Measurements from ENCODE around the gene CDH13. TPM values are rescaled to one million over a fixed set of nuclear protein-coding genes. Genes with fewer than 3 reads are reported as not detected.
A peak's percentile ranks its signal among the peaks of the same experiment; 100 is the strongest.

Gene CDH13
- total RNA-seq, 4 donors from 2014 or later, result 3.4 to 14.8 (median 6.5) TPM

- TF ChIP-seq CTCF (IDR thresholded peaks at IDR 0.05) (no peak), POLR2A (IDR thresholded peaks at IDR 0.05) (peak in 1 of 2 donors; percentile 46)
- no peaks in the 10 kb centered on the region for H3K9me3 ChIP-seq
- peaks cover 35 to 38% of the 10 kb centered on the region in 2 donors for H3K4me1 ChIP-seq
- intact Hi-C loops (cut with DNase I), result no loop called here
- no peaks in the 10 kb centered on the region for H3K27me3 ChIP-seq
- WGBS, 2 donors, result 34 to 36% methylated on average over 5 of the region's 5 CpGs
- H3K36me3 ChIP-seq, result no peaks in the 10 kb centered on the region
- DNase-seq, result peak; percentile 35 to 44
- H3K27ac ChIP-seq, result peak overlapping the region; percentile 76 to 92 (median 77)
- H3K4me3 ChIP-seq (replicated peaks in 1 of 3), result no peak overlapping the region
These were observed 680.3 kb downstream of the CDH13 start for GRCh38 chr16:83306961-83307593.

- no peak overlapping the region for H3K4me3 ChIP-seq (replicated peaks in 1 of 3)
- H3K27me3 ChIP-seq, result no peaks in the 10 kb centered on the region
- WGBS, 2 donors, result 73 to 75% methylated on average over 6 of the region's 6 CpGs
- H3K9me3 ChIP-seq, result no peaks in the 10 kb centered on the region
- no peaks in the 10 kb centered on the region for H3K36me3 ChIP-seq
- TF ChIP-seq POLR2A (IDR thresholded peaks at IDR 0.05), result no peak
- TF ChIP-seq CTCF (IDR thresholded peaks at IDR 0.05), result no peak
- intact Hi-C loops (cut with DNase I), result no loop called here
- H3K4me1 ChIP-seq, result peaks cover 40 to 41% of the 10 kb centered on the region in 2 donors
- no peak for DNase-seq
- peak overlapping the region; percentile 76 to 92 (median 77) for H3K27ac ChIP-seq
These were observed 680.8 kb downstream of the CDH13 start for GRCh38 chr16:83307594-83307992.

- intact Hi-C loops (cut with DNase I), result no loop called here
- no peaks in the 10 kb centered on the region for H3K27me3 ChIP-seq
- peak; percentile 34 to 46 for DNase-seq
- H3K27ac ChIP-seq, result peak overlapping the region; percentile 76 to 92 (median 77)
- peaks cover 42 to 47% of the 10 kb centered on the region in 2 donors for H3K4me1 ChIP-seq
- no peaks in the 10 kb centered on the region for H3K9me3 ChIP-seq
- 17 to 38% methylated on average over 3 of the region's 3 CpGs for WGBS, 2 donors
- no peak for TF ChIP-seq CTCF (IDR thresholded peaks at IDR 0.05)
- TF ChIP-seq POLR2A (IDR thresholded peaks at IDR 0.05), result peak in 1 of 2 donors; percentile 43
- no peak overlapping the region for H3K4me3 ChIP-seq (replicated peaks in 1 of 3)
- H3K36me3 ChIP-seq, result no peaks in the 10 kb centered on the region
These were observed 681.6 kb downstream of the CDH13 start for GRCh38 chr16:83308414-83308813.

GRCh38 chr16:83310816-83311215, 684.0 kb downstream of the CDH13 start:
- intact Hi-C loops (cut with DNase I), result no loop called here
- Histone ChIP-seq H3K27ac (no peak overlapping the region), H3K4me3 (replicated peaks in 1 of 3) (no peak overlapping the region), H3K36me3 (no peaks in the 10 kb centered on the region), H3K4me1 (peaks cover 42 to 53% of the 10 kb centered on the region in 2 donors), H3K9me3 (no peaks in the 10 kb centered on the region), H3K27me3 (no peaks in the 10 kb centered on the region)
- 61 to 74% methylated on average over 2 of the region's 2 CpGs for WGBS, 2 donors
- no peak for DNase-seq
- TF ChIP-seq POLR2A (IDR thresholded peaks at IDR 0.05) (no peak), CTCF (IDR thresholded peaks at IDR 0.05) (no peak)

GRCh38 chr16:83312015-83312717, 685.4 kb downstream of the CDH13 start:
- H3K36me3 ChIP-seq, result no peaks in the 10 kb centered on the region
- intact Hi-C loops (cut with DNase I), result no loop called here
- peaks cover 32 to 41% of the 10 kb centered on the region in 2 donors for H3K4me1 ChIP-seq
- WGBS, 2 donors, result 89 to 90% methylated on average over 3 of the region's 3 CpGs
- peak overlapping the region in 1 of 3 donors; percentile 40 for H3K27ac ChIP-seq
- no peak overlapping the region for H3K4me3 ChIP-seq (replicated peaks in 1 of 3)
- DNase-seq, result no peak
- H3K9me3 ChIP-seq, result no peaks in the 10 kb centered on the region
- TF ChIP-seq CTCF (IDR thresholded peaks at IDR 0.05), result no peak
- TF ChIP-seq POLR2A (IDR thresholded peaks at IDR 0.05), result no peak
- no peaks in the 10 kb centered on the region for H3K27me3 ChIP-seq

Measured in thyroid gland (tissue), 4 donors.